Vagina (tissue), 2 donors: ENCODE data around the gene TMEM79.

Experiments used
- CTCF ChIP-seq, 3 experiments: fragments of 450-650 bp in 2 of 3; fragments of 200-600 bp in 1 of 3; sonication (generic) in 1 of 3; IDR thresholded peaks; one replicate each; pipeline ENCODE4 v1.5.1; 2017 to 2019; ENCODE audit warnings: antibody characterized with exemption in 3 of 3, mild to moderate bottlenecking in 2 of 3, moderate library complexity in 2 of 3
- POLR2A ChIP-seq, 2 donors: fragments of 450-650 bp; IDR thresholded peaks; one replicate each; pipeline ENCODE4 v1.6.1; 2017; ENCODE audit warnings: antibody characterized with exemption in 2 of 2, mild to moderate bottlenecking in 2 of 2, moderate library complexity in 2 of 2

GRCh38 chr1:156337052-156337887, 53.1 kb downstream of the TMEM79 start:
- no peak for TF ChIP-seq CTCF (IDR thresholded peaks at IDR 0.05)
- no peak for TF ChIP-seq POLR2A (IDR thresholded peaks at IDR 0.05)
